Breast epithelium (tissue), 4 donors: Measurements from ENCODE around the gene MS4A4E. TPM values are rescaled to one million over a fixed set of nuclear protein-coding genes. Genes with fewer than 3 reads are reported as not detected.
A peak's percentile ranks its signal among the peaks of the same experiment; 100 is the strongest.

ENCODE experiments used
- DNase-seq, 2 donors: peaks; one replicate each; pipeline ENCODE4 v3.0.0-alpha.2; 2019; ENCODE audit warnings: low spot score in 2 of 2
- H3K27ac ChIP-seq, 2 donors: fragments of 200-600 bp; sonication (generic) in 1 of 2; one replicate each; pipeline ENCODE4 v1.5.1; 2016 to 2019; ENCODE audit warnings: mild to moderate bottlenecking in 1 of 2
- H3K27me3 ChIP-seq, 2 donors: fragments of 200-600 bp; sonication (generic) in 1 of 2; one replicate each; pipeline versions ENCODE4 v1.5.1 to v1.6.0; 2017 to 2019; ENCODE audit warnings: control low read depth in 1 of 2, mild to moderate bottlenecking in 1 of 2
- H3K36me3 ChIP-seq: fragments of 200-600 bp; one replicate; pipeline ENCODE4 v1.5.1; 2019
- H3K4me1 ChIP-seq, 2 donors: fragments of 200-600 bp; sonication (generic); one replicate each; pipeline ENCODE4 v1.5.1; 2016 to 2019; ENCODE audit warnings: control low read depth in 1 of 2
- H3K4me3 ChIP-seq, 3 donors: fragments of 200-600 bp; sonication (generic); 1 replicate in 2 of 3; 2 replicates in 1 of 3; pipeline ENCODE4 v1.5.1; 2016 to 2019; ENCODE audit warnings: mild to moderate bottlenecking in 3 of 3, moderate library complexity in 2 of 3
- H3K9me3 ChIP-seq, 2 donors: fragments of 200-600 bp; sonication (generic) in 1 of 2; one replicate each; pipeline ENCODE4 v1.5.1; 2016 to 2019; ENCODE audit warnings: control low read depth in 1 of 2
- CTCF ChIP-seq, 3 donors: fragments of 450-650 bp; IDR thresholded peaks; one replicate each; pipeline ENCODE4 v1.5.1; 2016 to 2017; ENCODE audit warnings: antibody characterized with exemption in 3 of 3, mild to moderate bottlenecking in 3 of 3, moderate library complexity in 3 of 3
- POLR2A ChIP-seq: fragments of 450-650 bp; IDR thresholded peaks from one replicate; pipeline ENCODE4 v1.6.1; 2016; ENCODE audit warnings: antibody characterized with exemption, mild to moderate bottlenecking, moderate library complexity
- POLR2AphosphoS5 ChIP-seq, 3 donors: sonication (generic); formaldehyde crosslinking; IDR thresholded peaks; one replicate each; pipeline ENCODE4 v1.6.1; 2017; ENCODE audit warnings: antibody characterized with exemption in 3 of 3
- intact Hi-C: fragments of 100-400 bp; cut with DNase I; formaldehyde crosslinking; loops from one replicate; pipeline ENCODE4 v1.15.1; 2023; ENCODE audit warnings: low total_unique reads
- total RNA-seq, 3 donors: library from RNA; depleted of rRNA; stranded (reverse); fragments of >200 nt; gene quantifications; one replicate each; pipeline ENCODE4 v1.1.0, GENCODE V29; 2016

Gene MS4A4E
- total RNA-seq, 3 donors from 2014 or later, result 0.66 to 14.9 (median 1.5) TPM

DNA sequence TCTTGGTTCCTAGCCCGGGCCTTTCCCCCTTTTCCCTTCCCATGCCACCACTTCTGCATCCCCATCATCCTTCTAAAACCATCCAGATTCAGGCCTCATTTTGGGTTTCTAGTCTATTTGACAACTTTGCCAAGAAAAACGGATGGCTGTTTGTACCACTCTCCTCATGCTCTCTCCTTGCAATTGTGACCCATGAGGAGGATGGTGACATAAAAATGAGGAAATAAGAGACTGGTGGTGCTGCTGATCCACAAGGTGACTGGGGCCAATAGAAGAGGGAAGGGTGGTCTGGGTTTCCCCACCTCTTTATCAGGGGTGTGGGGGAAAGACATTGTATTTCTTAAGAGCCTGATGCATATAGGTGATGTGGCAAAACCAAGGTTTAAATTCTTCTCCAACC, 38.5 kb upstream of the MS4A4E start:
- H3K27ac ChIP-seq, result no peak overlapping the region
- no peak for TF ChIP-seq CTCF (IDR thresholded peaks at IDR 0.05)
- no peak for TF ChIP-seq POLR2AphosphoS5 (IDR thresholded peaks at IDR 0.05)
- no peak for TF ChIP-seq POLR2A
- H3K36me3 ChIP-seq, result no peaks in the 10 kb centered on the region
- H3K4me3 ChIP-seq, result peak overlapping the region in 1 of 3 donors; percentile 33
- H3K27me3 ChIP-seq, result no peaks in the 10 kb centered on the region
- no peaks in the 10 kb centered on the region for H3K9me3 ChIP-seq
- no peaks in the 10 kb centered on the region for H3K4me1 ChIP-seq
- intact Hi-C loops, result no loop called here
- no peak for DNase-seq

DNA sequence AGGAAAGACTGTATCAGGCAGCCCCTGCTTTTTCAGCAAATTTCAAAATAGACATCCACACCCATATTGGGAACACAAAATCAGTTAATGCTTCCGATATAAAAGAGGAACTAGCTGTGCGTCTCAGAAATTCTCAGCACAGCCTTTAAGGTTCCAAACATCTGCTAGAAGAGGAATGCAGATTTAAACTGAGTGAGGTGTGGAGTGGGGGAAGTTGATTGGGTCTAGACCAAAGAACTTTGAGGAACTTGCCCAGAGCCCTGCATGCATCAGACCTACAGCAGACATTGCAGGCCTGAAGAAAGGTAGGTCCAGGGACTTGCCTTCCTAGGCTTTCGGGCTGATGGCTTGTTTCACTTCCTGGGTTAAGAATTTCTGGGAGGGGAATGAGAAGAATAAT, 37.5 kb upstream of the MS4A4E start, which contains the start of gene MS4A4A:
Gene MS4A4A, plus strand, starts transcription at position 255 of the 400 bp plus-strand sequence. Its CDS starts 10 bp downstream, at position 265.
- TF ChIP-seq POLR2A (no peak), CTCF (IDR thresholded peaks at IDR 0.05) (no peak), POLR2AphosphoS5 (IDR thresholded peaks at IDR 0.05) (no peak)
- intact Hi-C loops, result no loop called here
- Histone ChIP-seq H3K4me1 (no peaks in the 10 kb centered on the region), H3K36me3 (no peaks in the 10 kb centered on the region), H3K9me3 (no peaks in the 10 kb centered on the region), H3K4me3 (peak within 1 kb of the TSS; percentile 4 to 33 (median 15)), H3K27me3 (no peaks in the 10 kb centered on the region), H3K27ac (peak within 1 kb of the TSS in 1 of 2 donors; percentile 20)
- no peak for DNase-seq

GRCh38 chr11:60274416-60274815, 31.5 kb upstream of the MS4A4E start:
- H3K27me3 ChIP-seq, result no peaks in the 10 kb centered on the region
- TF ChIP-seq CTCF (IDR thresholded peaks at IDR 0.05) (no peak), POLR2AphosphoS5 (IDR thresholded peaks at IDR 0.05) (no peak), POLR2A (no peak)
- H3K27ac ChIP-seq, result no peak overlapping the region

GRCh38 chr11:60265373-60266214, 22.7 kb upstream of the MS4A4E start:
- Histone ChIP-seq H3K4me3 (no peak overlapping the region), H3K9me3 (peaks cover 7 to 10% of the 10 kb centered on the region in 2 donors), H3K36me3 (no peaks in the 10 kb centered on the region), H3K4me1 (no peaks in the 10 kb centered on the region), H3K27me3 (no peaks in the 10 kb centered on the region), H3K27ac (no peak overlapping the region)
- peak; percentile 32 to 57 (median 56) for TF ChIP-seq CTCF (IDR thresholded peaks at IDR 0.05)
- TF ChIP-seq POLR2AphosphoS5 (IDR thresholded peaks at IDR 0.05), result no peak
- TF ChIP-seq POLR2A, result no peak
- no peak for DNase-seq
- intact Hi-C loops, result loop anchor here (10.0 kb wide), 1 partner anchor 349 kb away; no protein-coding TSS in a partner anchor

More at GRCh38 chr11:60274416-60274815, 31.5 kb upstream of the MS4A4E start:
- Histone ChIP-seq H3K9me3 (peaks cover 7 to 10% of the 10 kb centered on the region in 2 donors), H3K36me3 (no peaks in the 10 kb centered on the region), H3K4me1 (no peaks in the 10 kb centered on the region), H3K4me3 (no peak overlapping the region)
- intact Hi-C loops, result no loop called here
- no peak for DNase-seq

GRCh38 chr11:60264644-60265043, 21.7 kb upstream of the MS4A4E start:
- H3K36me3 ChIP-seq, result no peaks in the 10 kb centered on the region
- H3K4me1 ChIP-seq, result no peaks in the 10 kb centered on the region
- DNase-seq, result no peak
- no peak overlapping the region for H3K4me3 ChIP-seq
- H3K27me3 ChIP-seq, result no peaks in the 10 kb centered on the region
- intact Hi-C loops, result loop anchor here (10.0 kb wide), 1 partner anchor 350 kb away; no protein-coding TSS in a partner anchor
- no peak overlapping the region for H3K27ac ChIP-seq
- H3K9me3 ChIP-seq, result peaks cover 0 to under 1% of the 10 kb centered on the region in 2 donors
- TF ChIP-seq POLR2AphosphoS5 (IDR thresholded peaks at IDR 0.05) (no peak), CTCF (IDR thresholded peaks at IDR 0.05) (no peak), POLR2A (no peak)
